HEK293 (cell line): ENCODE measurements around the gene PTPRH.

Experiments used
- OSR2 ChIP-seq: fragments of 450-650 bp; formaldehyde crosslinking; IDR thresholded peaks from 2 replicates; pipeline ENCODE4 v1.5.1; 2016; ENCODE audit warnings: missing biosample characterization, missing genetic modification characterization
- SETDB1 ChIP-seq: IDR thresholded peaks from one replicate; pipeline ENCODE4 v1.6.1; 2017; ENCODE audit warnings: mild to moderate bottlenecking, low read length, moderate library complexity, mixed read lengths; ENCODE audit not compliant: insufficient read length
- YY1 ChIP-seq: fragments of 450-650 bp; formaldehyde crosslinking; IDR thresholded peaks from 2 replicates; pipeline ENCODE4 v1.5.1; 2018; ENCODE audit warnings: missing biosample characterization, missing genetic modification characterization
- ZBTB1 ChIP-seq: fragments of 450-650 bp; formaldehyde crosslinking; IDR thresholded peaks from 2 replicates; pipeline ENCODE4 v1.5.1; 2016; ENCODE audit warnings: missing biosample characterization, missing genetic modification characterization
- ZBTB48 ChIP-seq: fragments of 450-650 bp; formaldehyde crosslinking; IDR thresholded peaks from 2 replicates; pipeline ENCODE4 v1.5.1; 2016; ENCODE audit warnings: missing biosample characterization, missing genetic modification characterization
- ZBTB7A ChIP-seq: fragments of 450-650 bp; formaldehyde crosslinking; IDR thresholded peaks from 2 replicates; pipeline ENCODE4 v1.5.1; 2016; ENCODE audit warnings: low read depth, missing biosample characterization, missing genetic modification characterization
- ZNF221 ChIP-seq: fragments of 450-650 bp; formaldehyde crosslinking; IDR thresholded peaks from 2 replicates; pipeline ENCODE4 v1.5.1; 2017; ENCODE audit warnings: missing biosample characterization, missing genetic modification characterization, borderline replicate concordance
- ZNF639 ChIP-seq: fragments of 450-650 bp; formaldehyde crosslinking; IDR thresholded peaks from 2 replicates; pipeline ENCODE4 v1.5.1; 2016; ENCODE audit warnings: missing biosample characterization, missing genetic modification characterization
- ZNF645 ChIP-seq: fragments of 450-650 bp; formaldehyde crosslinking; IDR thresholded peaks from 2 replicates; pipeline ENCODE4; 2016; ENCODE audit warnings: missing biosample characterization, missing genetic modification characterization
- ZNF837 ChIP-seq: fragments of 450-650 bp; formaldehyde crosslinking; IDR thresholded peaks from 2 replicates; pipeline ENCODE4 v1.5.1; 2016; ENCODE audit warnings: missing biosample characterization, missing genetic modification characterization
- ZSCAN4 ChIP-seq: fragments of 450-650 bp; formaldehyde crosslinking; IDR thresholded peaks from 2 replicates; pipeline ENCODE4 v1.5.1; 2017; ENCODE audit warnings: missing biosample characterization, missing genetic modification characterization
- TF ChIP-seq, protein P1 (sequence below): fragments of 450-650 bp; formaldehyde crosslinking; IDR thresholded peaks from 2 replicates; pipeline ENCODE4 v1.5.1; 2016; ENCODE audit warnings: missing biosample characterization, missing genetic modification characterization, low read depth
- TF ChIP-seq, protein P2 (sequence below): fragments of 450-650 bp; formaldehyde crosslinking; IDR thresholded peaks from 2 replicates; pipeline ENCODE4 v1.5.1; 2016; ENCODE audit warnings: missing biosample characterization, missing genetic modification characterization

DNA sequence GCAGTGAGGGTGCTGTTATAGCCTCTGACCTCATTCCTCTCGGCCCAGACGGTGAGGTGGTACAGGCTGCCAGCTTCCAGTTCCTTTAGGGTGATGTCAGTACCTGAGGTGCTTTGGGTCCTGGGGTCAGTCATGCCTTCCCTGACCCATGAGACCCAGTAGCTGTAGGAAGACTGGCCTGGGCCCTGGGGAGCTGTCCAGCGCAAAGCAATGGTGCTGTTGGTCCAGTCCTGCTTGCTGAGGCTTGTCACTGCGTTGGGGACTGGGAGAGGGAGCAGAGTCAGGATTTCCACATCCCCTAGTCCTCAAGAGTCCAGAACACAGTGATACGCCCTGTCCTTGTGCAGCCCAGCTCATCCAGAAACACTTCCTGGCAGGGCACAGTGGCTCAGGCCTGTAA, 10.7 kb downstream of the PTPRH start:
- TF ChIP-seq ZBTB48 (tag by site-specific recombination) (no peak), ZNF645 (tag by site-specific recombination) (no peak), SETDB1 (no peak), ZSCAN4 (tag by site-specific recombination) (no peak), YY1 (no peak), ZBTB1 (tag by site-specific recombination) (no peak), ZNF221 (tag by site-specific recombination) (no peak), ZNF639 (tag by site-specific recombination) (no peak), ZBTB7A (tag by site-specific recombination) (no peak), ZNF837 (tag by site-specific recombination) (no peak), OSR2 (tag by site-specific recombination) (no peak)
- TF ChIP-seq, protein P1, sequence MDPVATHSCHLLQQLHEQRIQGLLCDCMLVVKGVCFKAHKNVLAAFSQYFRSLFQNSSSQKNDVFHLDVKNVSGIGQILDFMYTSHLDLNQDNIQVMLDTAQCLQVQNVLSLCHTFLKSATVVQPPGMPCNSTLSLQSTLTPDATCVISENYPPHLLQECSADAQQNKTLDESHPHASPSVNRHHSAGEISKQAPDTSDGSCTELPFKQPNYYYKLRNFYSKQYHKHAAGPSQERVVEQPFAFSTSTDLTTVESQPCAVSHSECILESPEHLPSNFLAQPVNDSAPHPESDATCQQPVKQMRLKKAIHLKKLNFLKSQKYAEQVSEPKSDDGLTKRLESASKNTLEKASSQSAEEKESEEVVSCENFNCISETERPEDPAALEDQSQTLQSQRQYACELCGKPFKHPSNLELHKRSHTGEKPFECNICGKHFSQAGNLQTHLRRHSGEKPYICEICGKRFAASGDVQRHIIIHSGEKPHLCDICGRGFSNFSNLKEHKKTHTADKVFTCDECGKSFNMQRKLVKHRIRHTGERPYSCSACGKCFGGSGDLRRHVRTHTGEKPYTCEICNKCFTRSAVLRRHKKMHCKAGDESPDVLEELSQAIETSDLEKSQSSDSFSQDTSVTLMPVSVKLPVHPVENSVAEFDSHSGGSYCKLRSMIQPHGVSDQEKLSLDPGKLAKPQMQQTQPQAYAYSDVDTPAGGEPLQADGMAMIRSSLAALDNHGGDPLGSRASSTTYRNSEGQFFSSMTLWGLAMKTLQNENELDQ (tag by site-specific recombination): no peak
- TF ChIP-seq, protein P2, sequence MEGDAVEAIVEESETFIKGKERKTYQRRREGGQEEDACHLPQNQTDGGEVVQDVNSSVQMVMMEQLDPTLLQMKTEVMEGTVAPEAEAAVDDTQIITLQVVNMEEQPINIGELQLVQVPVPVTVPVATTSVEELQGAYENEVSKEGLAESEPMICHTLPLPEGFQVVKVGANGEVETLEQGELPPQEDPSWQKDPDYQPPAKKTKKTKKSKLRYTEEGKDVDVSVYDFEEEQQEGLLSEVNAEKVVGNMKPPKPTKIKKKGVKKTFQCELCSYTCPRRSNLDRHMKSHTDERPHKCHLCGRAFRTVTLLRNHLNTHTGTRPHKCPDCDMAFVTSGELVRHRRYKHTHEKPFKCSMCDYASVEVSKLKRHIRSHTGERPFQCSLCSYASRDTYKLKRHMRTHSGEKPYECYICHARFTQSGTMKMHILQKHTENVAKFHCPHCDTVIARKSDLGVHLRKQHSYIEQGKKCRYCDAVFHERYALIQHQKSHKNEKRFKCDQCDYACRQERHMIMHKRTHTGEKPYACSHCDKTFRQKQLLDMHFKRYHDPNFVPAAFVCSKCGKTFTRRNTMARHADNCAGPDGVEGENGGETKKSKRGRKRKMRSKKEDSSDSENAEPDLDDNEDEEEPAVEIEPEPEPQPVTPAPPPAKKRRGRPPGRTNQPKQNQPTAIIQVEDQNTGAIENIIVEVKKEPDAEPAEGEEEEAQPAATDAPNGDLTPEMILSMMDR (tag by site-specific recombination): no peak
